ENCODE results near the gene STX8. TPM values are rescaled to one million over a fixed set of nuclear protein-coding genes. Genes with fewer than 3 reads are reported as not detected.

The STX8 gene
- 65.2 and 67.3 TPM in 2 replicates for total RNA-seq

GRCh38 chr17:9575381-9576101 lies at the start of gene STX8:
Gene STX8 (minus strand): TSS chr17:9575820. CDS start chr17:9575808, 12 bp downstream.

GRCh38 chr17:9576521-9577372 lies 1.1 kb upstream of the STX8 start, which contains the start of gene CFAP52:
Gene CFAP52 (plus strand): TSS chr17:9576642. CDS start chr17:9576696, 54 bp downstream.

Other genes starting within 250 kb of the STX8 start
- gene CFAP52, start 822 bp upstream of the STX8 start, total RNA-seq: not detected in 2 replicates
- gene USP43, start 69.7 kb upstream of the STX8 start, total RNA-seq: 0.16 TPM in 1 of 2 replicates, not detected in the other
- gene DHRS7C, start 215.8 kb upstream of the STX8 start, total RNA-seq: not detected in 2 replicates
- not detected in 2 replicates for gene GSG1L2, start 246.3 kb upstream of the STX8 start, total RNA-seq